Esophagus muscularis mucosa (tissue), 4 donors: ENCODE results near the gene UROC1. TPM values are rescaled to one million over a fixed set of nuclear protein-coding genes. Genes with fewer than 3 reads are reported as not detected.

ENCODE experiments used
- DNase-seq: peaks from one replicate; pipeline ENCODE4 v3.0.0-alpha.2; 2017; ENCODE audit errors: extremely low spot score
- H3K27ac ChIP-seq, 4 donors: fragments of 200-600 bp; sonication (generic); replicated peaks in 1 of 4; 1 replicate in 3 of 4; 2 replicates in 1 of 4; pipeline ENCODE4 v1.5.1; 2016 to 2019; ENCODE audit warnings: mild to moderate bottlenecking in 1 of 4
- H3K27me3 ChIP-seq, 4 donors: fragments of 200-600 bp; sonication (generic); one replicate each; pipeline versions ENCODE4 v1.5.1 to v1.6.0; 2016 to 2019
- H3K36me3 ChIP-seq, 4 donors: fragments of 200-600 bp; sonication (generic); one replicate each; pipeline ENCODE4 v1.5.1; 2016 to 2019
- H3K4me1 ChIP-seq, 4 donors: fragments of 200-600 bp; sonication (generic); one replicate each; pipeline ENCODE4 v1.5.1; 2016 to 2019
- H3K4me3 ChIP-seq, 4 donors: fragments of 200-600 bp; sonication (generic); 1 replicate in 2 of 4; 2 replicates in 2 of 4; pipeline ENCODE4 v1.5.1; 2016 to 2019; ENCODE audit warnings: mild to moderate bottlenecking in 4 of 4, moderate library complexity in 1 of 4
- H3K9me3 ChIP-seq, 4 donors: fragments of 200-600 bp; sonication (generic); 1 replicate in 3 of 4; 2 replicates in 1 of 4; pipeline ENCODE4 v1.5.1; 2016 to 2019
- EP300 ChIP-seq: sonication (generic); formaldehyde crosslinking; IDR thresholded peaks from one replicate; pipeline ENCODE4 v1.6.1; 2017; ENCODE audit warnings: antibody characterized with exemption
- POLR2A ChIP-seq: fragments of 450-650 bp; IDR thresholded peaks from one replicate; pipeline ENCODE4 v1.6.1; 2017; ENCODE audit warnings: antibody characterized with exemption, moderate library complexity, mild to moderate bottlenecking, low read depth
- POLR2AphosphoS5 ChIP-seq, 2 donors: sonication (generic); formaldehyde crosslinking; IDR thresholded peaks; one replicate each; pipeline ENCODE4 v1.6.1; 2017; ENCODE audit warnings: antibody characterized with exemption in 2 of 2
- WGBS: methylation state at CpG from one replicate; pipeline ENCODE4 v1.1.5; 2018; 5-methylcytosine and 5-hydroxymethylcytosine counted together
- intact Hi-C: fragments of 100-400 bp; cut with DNase I; formaldehyde crosslinking; loops from one replicate; pipeline ENCODE4 v1.15.1; 2023
- total RNA-seq, 4 donors: library from RNA; depleted of rRNA; stranded (reverse); fragments of >200 nt; gene quantifications; one replicate each; pipeline versions ENCODE4 v1.1.0 to v1.2.1, GENCODE V29; 2016
- TF ChIP-seq, protein P1 (sequence below), 3 experiments: fragments of 200-600 bp in 2 of 3; fragments of 450-650 bp in 1 of 3; sonication (generic) in 2 of 3; IDR thresholded peaks; one replicate each; pipeline ENCODE4 v1.5.1; 2017 to 2019; ENCODE audit warnings: antibody characterized with exemption in 3 of 3, mild to moderate bottlenecking in 2 of 3, moderate library complexity in 1 of 3

UROC1 gene
- total RNA-seq, 4 donors from 2014 or later, result not detected

DNA sequence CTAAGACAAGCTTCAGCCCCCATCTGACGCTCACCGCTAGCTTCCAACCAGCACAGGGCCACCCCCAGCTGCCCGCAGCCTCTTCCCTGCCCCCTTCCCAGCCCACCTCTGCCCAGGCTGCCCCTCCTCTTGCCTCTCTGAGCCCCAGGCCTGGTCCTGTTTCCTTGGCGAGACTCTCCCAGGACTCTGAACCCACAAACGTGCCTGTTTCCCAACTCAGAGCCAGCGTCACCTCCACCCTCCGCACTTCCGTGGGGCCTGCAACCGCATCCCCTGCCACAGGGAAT, 76.9 kb downstream of the UROC1 start:
- intact Hi-C loops, result no loop called here
- Histone ChIP-seq H3K4me3 (no peak overlapping the region), H3K4me1 (peaks cover 0 to 4% (median 2%) of the 10 kb centered on the region in 4 donors), H3K36me3 (peaks cover 30 to 68% (median 57%) of the 10 kb centered on the region in 4 donors), H3K27me3 (no peaks in the 10 kb centered on the region), H3K9me3 (no peaks in the 10 kb centered on the region), H3K27ac (no peak overlapping the region)
- no peak for DNase-seq
- WGBS, result 90% methylated on average over 9 of the region's 9 CpGs
- no peak for TF ChIP-seq POLR2AphosphoS5 (IDR thresholded peaks at IDR 0.05)
- no peak for TF ChIP-seq POLR2A
- TF ChIP-seq, protein P1, sequence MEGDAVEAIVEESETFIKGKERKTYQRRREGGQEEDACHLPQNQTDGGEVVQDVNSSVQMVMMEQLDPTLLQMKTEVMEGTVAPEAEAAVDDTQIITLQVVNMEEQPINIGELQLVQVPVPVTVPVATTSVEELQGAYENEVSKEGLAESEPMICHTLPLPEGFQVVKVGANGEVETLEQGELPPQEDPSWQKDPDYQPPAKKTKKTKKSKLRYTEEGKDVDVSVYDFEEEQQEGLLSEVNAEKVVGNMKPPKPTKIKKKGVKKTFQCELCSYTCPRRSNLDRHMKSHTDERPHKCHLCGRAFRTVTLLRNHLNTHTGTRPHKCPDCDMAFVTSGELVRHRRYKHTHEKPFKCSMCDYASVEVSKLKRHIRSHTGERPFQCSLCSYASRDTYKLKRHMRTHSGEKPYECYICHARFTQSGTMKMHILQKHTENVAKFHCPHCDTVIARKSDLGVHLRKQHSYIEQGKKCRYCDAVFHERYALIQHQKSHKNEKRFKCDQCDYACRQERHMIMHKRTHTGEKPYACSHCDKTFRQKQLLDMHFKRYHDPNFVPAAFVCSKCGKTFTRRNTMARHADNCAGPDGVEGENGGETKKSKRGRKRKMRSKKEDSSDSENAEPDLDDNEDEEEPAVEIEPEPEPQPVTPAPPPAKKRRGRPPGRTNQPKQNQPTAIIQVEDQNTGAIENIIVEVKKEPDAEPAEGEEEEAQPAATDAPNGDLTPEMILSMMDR (IDR thresholded peaks at IDR 0.05), result no peak
- TF ChIP-seq EP300, result no peak

DNA sequence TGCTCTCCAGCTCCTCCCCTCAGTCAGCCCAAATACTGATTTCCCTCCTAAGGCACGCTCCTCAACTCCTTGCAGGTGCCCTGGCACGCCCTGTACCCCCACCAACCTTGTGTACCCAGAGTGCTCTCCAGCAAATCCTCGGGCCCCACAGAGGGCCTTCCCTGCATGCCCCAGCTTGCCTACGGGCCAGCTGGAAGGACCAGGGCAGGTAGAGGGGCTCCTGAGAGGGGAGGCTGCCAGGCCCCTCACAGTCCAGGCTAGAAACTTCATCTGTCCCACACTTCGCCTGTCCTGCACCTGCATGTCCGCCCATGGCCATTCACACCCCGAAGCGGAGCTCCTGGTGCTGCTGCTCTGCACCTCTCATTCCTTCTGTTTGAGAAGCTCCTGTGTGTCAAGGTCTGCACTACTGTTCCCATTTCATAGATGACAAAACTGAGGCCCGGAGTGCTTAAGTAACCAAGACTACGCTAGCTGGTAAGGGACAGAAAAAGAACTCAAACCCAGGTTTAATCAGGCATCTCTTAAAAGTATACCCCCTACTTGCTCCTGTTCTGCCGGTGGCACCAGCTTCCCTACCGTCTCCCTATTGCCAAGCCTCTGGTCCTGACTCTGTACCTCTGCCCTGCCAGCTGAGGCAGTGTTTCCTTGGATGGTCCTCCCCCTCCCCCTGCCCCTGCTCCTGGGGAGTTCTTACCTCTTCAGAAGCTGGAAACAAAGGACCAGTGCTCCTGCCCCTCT, 77.4 kb downstream of the UROC1 start:
- H3K9me3 ChIP-seq, result no peaks in the 10 kb centered on the region
- WGBS, result 90% methylated on average over 11 of the region's 12 CpGs
- H3K4me3 ChIP-seq, result no peak overlapping the region
- peaks cover 30 to 70% (median 61%) of the 10 kb centered on the region in 4 donors for H3K36me3 ChIP-seq
- intact Hi-C loops, result no loop called here
- H3K27ac ChIP-seq, result no peak overlapping the region
- DNase-seq, result no peak
- H3K4me1 ChIP-seq, result no peaks in the 10 kb centered on the region
- no peak for TF ChIP-seq POLR2A
- TF ChIP-seq, protein P1 (IDR thresholded peaks at IDR 0.05), result no peak
- no peak for TF ChIP-seq EP300
- TF ChIP-seq POLR2AphosphoS5 (IDR thresholded peaks at IDR 0.05), result no peak
- H3K27me3 ChIP-seq, result no peaks in the 10 kb centered on the region

DNA sequence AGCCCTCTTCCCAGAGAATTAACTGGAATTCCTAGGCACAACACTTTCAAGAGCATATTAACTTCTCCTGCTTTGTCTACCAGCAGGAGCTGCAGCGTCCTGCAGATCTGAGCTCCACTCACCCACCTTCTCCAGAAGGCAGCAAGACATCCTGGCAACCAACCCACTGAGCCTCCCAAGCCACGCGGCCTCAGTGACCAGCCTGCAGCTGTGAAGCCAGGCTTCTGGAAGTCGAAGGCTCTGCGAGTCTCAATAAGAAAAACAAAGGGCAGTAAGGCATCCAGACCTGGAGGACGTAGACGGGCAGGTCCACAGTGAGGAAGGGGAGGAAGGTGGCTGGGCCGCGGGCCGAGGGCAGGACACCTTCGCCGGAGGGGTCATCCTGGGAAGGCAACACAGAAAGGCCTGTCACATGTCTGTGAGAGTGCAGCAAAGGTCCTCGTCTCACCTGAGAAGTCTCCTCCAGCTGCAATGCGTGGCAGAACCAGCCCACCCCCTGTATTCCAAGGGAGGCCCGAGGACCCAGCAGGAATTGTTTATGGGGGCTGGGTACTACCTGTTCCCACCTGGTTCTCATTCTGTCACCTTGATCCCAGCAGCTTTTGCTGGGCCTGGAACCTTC, 78.1 kb downstream of the UROC1 start:
- H3K4me1 ChIP-seq, result no peaks in the 10 kb centered on the region
- H3K27me3 ChIP-seq, result no peaks in the 10 kb centered on the region
- H3K36me3 ChIP-seq, result peaks cover 30 to 75% (median 67%) of the 10 kb centered on the region in 4 donors
- H3K4me3 ChIP-seq, result no peak overlapping the region
- H3K27ac ChIP-seq, result no peak overlapping the region
- no peak for DNase-seq
- intact Hi-C loops, result no loop called here
- 86% methylated on average over 15 of the region's 15 CpGs for whole genome bisulfite sequencing
- no peaks in the 10 kb centered on the region for H3K9me3 ChIP-seq
- TF ChIP-seq POLR2AphosphoS5 (IDR thresholded peaks at IDR 0.05) (no peak), POLR2A (no peak), EP300 (no peak)
- TF ChIP-seq, protein P1 (IDR thresholded peaks at IDR 0.05), result no peak

DNA sequence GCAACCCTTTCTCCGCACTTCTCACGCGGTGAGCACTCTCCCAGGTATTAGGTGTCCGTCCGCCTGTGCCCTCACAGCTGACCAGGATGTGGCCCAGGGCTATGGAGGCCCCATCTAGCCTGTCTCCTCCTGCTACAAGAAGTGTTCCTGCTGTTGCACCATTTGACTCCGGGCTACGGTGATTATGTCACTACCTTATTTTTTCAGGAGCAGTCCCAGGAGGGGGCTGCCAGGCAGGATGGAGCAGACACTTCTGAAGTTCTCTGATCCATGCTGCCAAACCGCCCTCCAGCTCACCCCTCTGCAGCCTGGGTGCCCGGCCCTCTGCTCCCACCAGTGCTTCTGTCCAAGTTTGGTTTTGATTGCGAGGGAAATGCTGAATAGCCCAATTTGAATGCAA, 78.8 kb downstream of the UROC1 start:
- no peaks in the 10 kb centered on the region for H3K9me3 ChIP-seq
- DNase-seq, result no peak
- 87% methylated on average over 10 of the region's 10 CpGs for WGBS
- peaks cover 0 to 1% (median 0%) of the 10 kb centered on the region in 4 donors for H3K4me1 ChIP-seq
- TF ChIP-seq EP300, result no peak
- no peak for TF ChIP-seq POLR2A
- TF ChIP-seq, protein P1 (IDR thresholded peaks at IDR 0.05), result no peak
- no peak for TF ChIP-seq POLR2AphosphoS5 (IDR thresholded peaks at IDR 0.05)
- H3K4me3 ChIP-seq, result no peak overlapping the region
- no peaks in the 10 kb centered on the region for H3K27me3 ChIP-seq
- H3K36me3 ChIP-seq, result peaks cover 30 to 75% (median 70%) of the 10 kb centered on the region in 4 donors
- H3K27ac ChIP-seq, result no peak overlapping the region
- intact Hi-C loops, result no loop called here

DNA sequence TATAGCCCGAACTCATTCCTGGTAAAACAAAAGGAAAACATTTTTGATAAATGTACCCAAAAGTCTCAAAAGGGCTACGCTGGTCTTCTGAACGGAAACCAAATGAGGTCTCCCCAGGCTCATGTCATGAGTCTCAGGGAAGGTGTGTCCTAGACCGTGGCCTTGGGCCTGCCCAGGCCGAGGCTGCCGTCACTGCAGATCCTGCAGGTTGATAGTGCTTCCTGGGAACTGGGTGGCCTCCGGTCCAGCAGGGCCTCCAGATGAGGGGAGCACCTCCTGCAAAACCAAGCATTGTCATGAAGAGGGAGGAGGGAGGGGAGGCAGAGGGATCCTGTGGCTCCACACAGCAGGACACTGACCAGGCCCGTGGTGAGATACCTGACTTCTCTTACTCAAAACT, 79.4 kb downstream of the UROC1 start:
- no peak for DNase-seq
- no peak overlapping the region for H3K4me3 ChIP-seq
- 78% methylated on average over 7 of the region's 8 CpGs for WGBS
- TF ChIP-seq POLR2AphosphoS5 (IDR thresholded peaks at IDR 0.05), result no peak
- H3K36me3 ChIP-seq, result peaks cover 30 to 75% (median 72%) of the 10 kb centered on the region in 4 donors
- H3K27me3 ChIP-seq, result no peaks in the 10 kb centered on the region
- H3K27ac ChIP-seq, result no peak overlapping the region
- peaks cover 0 to 3% (median 0%) of the 10 kb centered on the region in 4 donors for H3K4me1 ChIP-seq
- no peaks in the 10 kb centered on the region for H3K9me3 ChIP-seq
- intact Hi-C loops, result no loop called here
